Measurements from ENCODE around the gene FCRL2. TPM values are rescaled to one million over a fixed set of nuclear protein-coding genes. Genes with fewer than 3 reads are reported as not detected.

The FCRL2 gene
- total RNA-seq, 1 experiment from 2014 or later, result not detected

- DNase-seq (ENCODE audit: low spot score) (no peak), ATAC-seq (no peak)
- Mint-ChIP-seq H3K27me3 (ENCODE audit: low read depth) (no peaks in the 10 kb centered on the region), H3K4me3 (no peak overlapping the region), H3K4me1 (no peaks in the 10 kb centered on the region), H3K27ac (no peak overlapping the region), H3K36me3 (peaks cover 2% of the 10 kb centered on the region), H3K9me3 (peaks cover 10% of the 10 kb centered on the region)
- CTCF ChIA-PET, result no interaction called here
- POLR2A ChIA-PET, result no interaction called here
- TF ChIP-seq NFYB (CRISPR knock-in tag; conservative IDR thresholded peaks at IDR 0.05; ENCODE audit: low read depth) (no peak), ZNF416 (CRISPR knock-in tag; IDR thresholded peaks at IDR 0.05) (no peak), SMAD4 (CRISPR knock-in tag; IDR thresholded peaks at IDR 0.05) (no peak), FOXP4 (CRISPR knock-in tag; IDR thresholded peaks at IDR 0.05) (no peak), ZNF121 (CRISPR knock-in tag; IDR thresholded peaks at IDR 0.05) (no peak), SMAD3 (CRISPR knock-in tag; IDR thresholded peaks at IDR 0.05; ENCODE audit: borderline replicate concordance) (no peak), TP53 (CRISPR knock-in tag; IDR thresholded peaks at IDR 0.05) (no peak), SP1 (CRISPR knock-in tag; conservative IDR thresholded peaks at IDR 0.05) (no peak), NR3C1 (CRISPR knock-in tag; conservative IDR thresholded peaks at IDR 0.05; ENCODE audit: low read depth) (no peak)
Measured at GRCh38 chr1:157715736-157716135, 61.2 kb downstream of the FCRL2 start.

- ChIA-PET CTCF (interaction anchor here (1.1 kb wide), 1 partner anchor 206 kb away, joined by 5 read pairs; no protein-coding TSS in a partner anchor), POLR2A (no interaction called here)
- H3K36me3 Mint-ChIP-seq, result no peaks in the 10 kb centered on the region
- H3K27me3 Mint-ChIP-seq (ENCODE audit: low read depth), result no peaks in the 10 kb centered on the region; the same call in none of the 2 replicates
- H3K27ac Mint-ChIP-seq, result no peak overlapping the region
- no peak overlapping the region for H3K4me3 Mint-ChIP-seq
- 0 out of 2 replicates have a peak, but pooled peaks cover 3% of the 10 kb centered on the region for H3K9me3 Mint-ChIP-seq
- TF ChIP-seq CREM (CRISPR knock-in tag; IDR thresholded peaks at IDR 0.05) (no peak), PRRX2 (CRISPR knock-in tag; IDR thresholded peaks at IDR 0.05) (no peak), GABPB1 (CRISPR knock-in tag; IDR thresholded peaks at IDR 0.05) (no peak), NR2C2 (CRISPR knock-in tag; IDR thresholded peaks at IDR 0.05) (no peak), ZNF512 (CRISPR knock-in tag; IDR thresholded peaks at IDR 0.05; ENCODE audit: borderline replicate concordance) (no peak), ZNF396 (CRISPR knock-in tag; IDR thresholded peaks at IDR 0.05; ENCODE audit: borderline replicate concordance) (no peak), SOX15 (CRISPR knock-in tag; IDR thresholded peaks at IDR 0.05) (no peak), FOXK1 (CRISPR knock-in tag; IDR thresholded peaks at IDR 0.05) (no peak), ELF4 (CRISPR knock-in tag; IDR thresholded peaks at IDR 0.05; ENCODE audit: low read depth) (no peak), SMAD4 (CRISPR knock-in tag; IDR thresholded peaks at IDR 0.05) (no peak), MXD4 (CRISPR knock-in tag; IDR thresholded peaks at IDR 0.05; ENCODE audit: borderline replicate concordance) (no peak), ZNF423 (CRISPR knock-in tag; IDR thresholded peaks at IDR 0.05) (no peak), ZNF121 (CRISPR knock-in tag; IDR thresholded peaks at IDR 0.05) (no peak), ZNF317 (CRISPR knock-in tag; IDR thresholded peaks at IDR 0.05; ENCODE audit: borderline replicate concordance, low read depth) (no peak), SP1 (CRISPR knock-in tag; conservative IDR thresholded peaks at IDR 0.05) (no peak), E2F1 (CRISPR knock-in tag; IDR thresholded peaks at IDR 0.05) (no peak), PRDM15 (CRISPR knock-in tag; IDR thresholded peaks at IDR 0.05) (no peak), ERG (CRISPR knock-in tag; IDR thresholded peaks at IDR 0.05) (no peak), JAZF1 (CRISPR knock-in tag; IDR thresholded peaks at IDR 0.05) (no peak)
- no peaks in the 10 kb centered on the region for H3K4me1 Mint-ChIP-seq
- DNase-seq (ENCODE audit: low spot score) (no peak), ATAC-seq (no peak)
Measured at GRCh38 chr1:157711802-157712201, 65.1 kb downstream of the FCRL2 start.
